Smooth muscle cell (in vitro differentiated cells): ENCODE measurements around the gene TGFB1. TPM values are rescaled to one million over a fixed set of nuclear protein-coding genes. Genes with fewer than 3 reads are reported as not detected.
"Not testable (repeated sequence)": the region's sequence is repeated elsewhere in the genome, so short reads cannot be mapped to it uniquely, and the experiment has no call there.

Source experiments
- DNase-seq: peaks from one replicate; lab custom pipeline; 2025; ENCODE audit not compliant: unreplicated experiment; lab: John Stamatoyannopoulos, UW
- H2AFZ ChIP-seq: fragments of 200-600 bp; sonication (generic); 2 replicates; pipeline ENCODE4 v1.6.0; 2016; ENCODE audit warnings: antibody characterized with exemption, low read depth, mild to moderate bottlenecking
- H3F3A ChIP-seq: fragments of 200-600 bp; sonication (generic); 2 replicates; pipeline ENCODE4 v1.6.0; 2017; ENCODE audit warnings: antibody characterized with exemption, low read depth
- H3K27ac ChIP-seq: fragments of 200-600 bp; sonication (generic); 2 replicates; pipeline ENCODE4 v1.5.1; 2016; ENCODE audit warnings: low read depth, mild to moderate bottlenecking
- H3K27me3 ChIP-seq: fragments of 200-600 bp; sonication (generic); 2 replicates; pipeline ENCODE4 v1.6.1; 2016; ENCODE audit warnings: low read depth, mild to moderate bottlenecking
- H3K36me3 ChIP-seq: fragments of 200-600 bp; sonication (generic); 2 replicates; pipeline ENCODE4 v1.5.1; 2016; ENCODE audit warnings: low read depth
- H3K4me1 ChIP-seq: fragments of 200-600 bp; sonication (generic); 2 replicates; pipeline ENCODE4 v1.5.1; 2016; ENCODE audit warnings: low read depth
- H3K4me2 ChIP-seq: fragments of 200-600 bp; sonication (generic); 2 replicates; pipeline ENCODE4 v1.6.0; 2016; ENCODE audit warnings: mild to moderate bottlenecking
- H3K4me3 ChIP-seq: fragments of 200-600 bp; sonication (generic); 2 replicates; pipeline ENCODE4 v1.5.1; 2016; ENCODE audit warnings: mild to moderate bottlenecking
- H3K79me2 ChIP-seq: fragments of 200-600 bp; sonication (generic); 2 replicates; pipeline ENCODE4 v1.6.0; 2016; ENCODE audit warnings: low read depth, mild to moderate bottlenecking
- H3K9ac ChIP-seq: fragments of 200-600 bp; sonication (generic); 2 replicates; pipeline ENCODE4 v1.6.0; 2016; ENCODE audit warnings: low read depth
- H3K9me3 ChIP-seq: fragments of 200-600 bp; sonication (generic); replicated peaks from 2 replicates; pipeline ENCODE4 v1.5.1; 2016; ENCODE audit warnings: low read depth
- H4K20me1 ChIP-seq: fragments of 200-600 bp; sonication (generic); 2 replicates; pipeline ENCODE4 v1.6.0; 2016; ENCODE audit warnings: low read depth
- CTCF ChIP-seq: fragments of 200-600 bp; sonication (generic); IDR thresholded peaks from 2 replicates; pipeline ENCODE4 v1.5.1; 2017; ENCODE audit warnings: borderline replicate concordance, mild to moderate bottlenecking, antibody characterized with exemption; ENCODE audit not compliant: insufficient read depth, poor library complexity, severe bottlenecking
- WGBS: methylation state at CpG from one replicate; pipeline ENCODE4 v1.1.7; 2016; ENCODE audit warnings: low lambda C conversion rate; 5-methylcytosine and 5-hydroxymethylcytosine counted together
- polyA plus RNA-seq: library from polyadenylated mRNA; unstranded; fragments of >200 nt; fragmentation: Nextera tagmentation; extraction: Ambion mirVana; gene quantifications from 2 replicates; pipeline ENCODE4 v1.2.1, GENCODE V29; 2016
- total RNA-seq: library from RNA; depleted of rRNA; stranded (reverse); fragments of >200 nt; gene quantifications from 2 replicates; pipeline ENCODE4 v1.2.3, GENCODE V29; 2014

The TGFB1 gene
- total and polyA plus RNA-seq, 2 experiments from 2014 or later: 51.7 to 199 TPM

GRCh38 chr19:41373993-41374392, 20.3 kb upstream of the TGFB1 start:
- Histone ChIP-seq H3K36me3 (no peaks in the 10 kb centered on the region), H3K9ac (no peak overlapping the region), H3K27ac (no peak overlapping the region), H4K20me1 (no peaks in the 10 kb centered on the region), H3K4me2 (no peak overlapping the region), H3K79me2 (peaks cover 28% of the 10 kb centered on the region), H3K9me3 (no peaks in the 10 kb centered on the region), H3K27me3 (no peaks in the 10 kb centered on the region), H3F3A (no peaks in the 10 kb centered on the region), H2AFZ (no peak overlapping the region), H3K4me1 (no peaks in the 10 kb centered on the region), H3K4me3 (no peak overlapping the region)
- 71% methylated on average over 12 of the region's 12 CpGs for WGBS
- peak; percentile 44 for DNase-seq
- no peak for TF ChIP-seq CTCF

- H3K4me3 ChIP-seq: no peak overlapping the region
- peaks cover 3% of the 10 kb centered on the region for H3F3A ChIP-seq
- no peak overlapping the region for H3K9ac ChIP-seq
- no peaks in the 10 kb centered on the region for H3K9me3 ChIP-seq
- no peaks in the 10 kb centered on the region for H4K20me1 ChIP-seq
- H3K4me2 ChIP-seq: no peak overlapping the region
- WGBS: 87% methylated on average over 2 of the region's 2 CpGs
- H2AFZ ChIP-seq: no peak overlapping the region
- no peaks in the 10 kb centered on the region for H3K36me3 ChIP-seq
- no peaks in the 10 kb centered on the region for H3K27me3 ChIP-seq
- DNase-seq: no peak
- TF ChIP-seq CTCF: no peak
- no peaks in the 10 kb centered on the region for H3K4me1 ChIP-seq
- peaks cover 32% of the 10 kb centered on the region for H3K79me2 ChIP-seq
- H3K27ac ChIP-seq: no peak overlapping the region
Measured at GRCh38 chr19:41372501-41372900, 18.8 kb upstream of the TGFB1 start.

- WGBS: 96% methylated on average over 8 of the region's 8 CpGs
- Histone ChIP-seq H3K36me3 (no peaks in the 10 kb centered on the region), H3K27me3 (no peaks in the 10 kb centered on the region), H4K20me1 (no peaks in the 10 kb centered on the region), H3K4me1 (no peaks in the 10 kb centered on the region), H3K9ac (no peak overlapping the region), H3F3A (peaks cover 3% of the 10 kb centered on the region), H3K27ac (no peak overlapping the region), H3K9me3 (no peaks in the 10 kb centered on the region), H3K4me2 (no peak overlapping the region), H2AFZ (no peak overlapping the region), H3K4me3 (no peak overlapping the region), H3K79me2 (peaks cover 36% of the 10 kb centered on the region)
- TF ChIP-seq CTCF: no peak
- no peak for DNase-seq
Measured at GRCh38 chr19:41371541-41371940, 17.8 kb upstream of the TGFB1 start.

- not testable (repeated sequence) for DNase-seq, H3K27me3 ChIP-seq, H4K20me1 ChIP-seq, H3K9me3 ChIP-seq, H2AFZ ChIP-seq, H3K9ac ChIP-seq, H3K36me3 ChIP-seq, H3K27ac ChIP-seq, H3F3A ChIP-seq, H3K4me3 ChIP-seq, H3K4me1 ChIP-seq, H3K4me2 ChIP-seq
- H3K79me2 ChIP-seq: peaks cover 40% of the 10 kb centered on the region
- 98% methylated on average over 5 of the region's 5 CpGs for WGBS
Measured at GRCh38 chr19:41371119-41371518, 17.4 kb upstream of the TGFB1 start.
